ENCODE results near the gene DAZL.

The DAZL gene

DNA sequence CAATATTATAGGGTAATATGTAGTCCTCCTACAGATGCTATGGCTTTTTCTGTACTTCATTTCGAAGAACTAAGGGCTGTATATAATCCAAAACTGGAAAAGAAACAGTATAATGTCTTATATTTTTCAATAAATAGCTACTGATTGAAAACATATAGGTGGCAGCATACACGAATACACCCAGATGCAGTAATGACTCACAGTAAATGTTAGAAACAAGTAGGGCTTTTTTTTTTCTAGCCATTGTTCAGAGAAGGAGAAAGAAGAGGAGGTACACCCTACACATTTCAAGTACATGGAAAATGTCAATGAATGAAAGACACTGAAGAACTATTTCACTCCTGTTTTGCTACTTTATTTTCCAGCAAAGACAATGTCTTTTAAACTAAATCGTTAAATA lies 9.4 kb downstream of the DAZL start:
- DNase-seq (ENCODE audit: low read depth in 2 of 2): no peak

DNA sequence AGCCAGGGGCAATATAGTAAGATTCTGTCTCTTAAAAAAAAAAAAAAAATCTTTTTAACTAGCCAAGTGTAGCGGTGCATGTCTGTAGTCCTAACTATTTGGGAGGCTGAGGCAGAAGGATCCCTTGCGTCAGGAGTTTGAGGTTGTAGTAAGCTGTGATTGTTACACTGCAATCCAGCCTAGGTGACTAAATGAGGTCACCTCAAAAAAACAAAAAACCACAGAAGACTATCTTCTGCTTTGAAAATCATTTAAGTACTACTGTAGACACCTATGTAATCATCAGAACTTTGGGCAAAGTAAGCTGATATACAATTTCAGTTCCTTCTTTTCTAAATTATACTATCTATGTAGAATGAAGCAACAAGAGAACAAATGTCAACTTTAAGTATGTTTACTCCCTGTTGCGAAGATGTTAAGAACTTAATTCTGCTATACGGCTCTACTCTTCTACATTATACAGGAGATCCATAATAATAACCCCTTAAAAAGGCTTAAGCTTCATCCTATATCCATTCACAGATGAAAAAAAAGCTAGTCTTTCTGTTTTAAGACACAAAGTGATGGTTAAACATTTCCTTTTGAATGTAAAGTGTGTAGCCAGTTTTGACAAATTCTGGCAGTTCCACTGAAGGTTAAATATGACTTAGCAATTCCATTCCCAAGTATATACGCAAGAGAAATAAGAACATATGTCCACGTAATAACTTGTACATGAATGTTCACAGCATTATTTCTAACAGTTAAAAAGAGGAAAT lies 15.2 kb downstream of the DAZL start:
- no peak for DNase-seq (ENCODE audit: low read depth in 2 of 2)

DNA sequence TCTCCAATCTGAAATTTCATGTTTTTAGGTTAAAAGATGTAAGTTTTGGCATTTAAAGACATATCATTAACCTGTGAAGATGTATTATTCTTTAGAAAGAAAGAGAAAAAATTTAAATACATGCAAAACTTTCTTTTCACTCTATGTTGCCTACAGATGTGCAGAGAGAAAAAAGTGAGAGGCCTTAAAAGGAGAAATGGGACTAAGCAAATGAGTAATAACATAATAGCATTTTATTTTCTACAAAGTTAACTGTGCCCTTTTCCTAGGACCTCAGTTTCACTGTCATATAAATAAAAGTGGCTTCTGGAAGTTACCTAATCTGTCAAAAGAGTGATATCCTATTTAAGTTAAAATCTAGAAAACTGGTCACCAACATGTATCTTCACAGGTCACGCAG lies 16.1 kb downstream of the DAZL start:
- no peak for DNase-seq (ENCODE audit: low read depth in 2 of 2)

DNA sequence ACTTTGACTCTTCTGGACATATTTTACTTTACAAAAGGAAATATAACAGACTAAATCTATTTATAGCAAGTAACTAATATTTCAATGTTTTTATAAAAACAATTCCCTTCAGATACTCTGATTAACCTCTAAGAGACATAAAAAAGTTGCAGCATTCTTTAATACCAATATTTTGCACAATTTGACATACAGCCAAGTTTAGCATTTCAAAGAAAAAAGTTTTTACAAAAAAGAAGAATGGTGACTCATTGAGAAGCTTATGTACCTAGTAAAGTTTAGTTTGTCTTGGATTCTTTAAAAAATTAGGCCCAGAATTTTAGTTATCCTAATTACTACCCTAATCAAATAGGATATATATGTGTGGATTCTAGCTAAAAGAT lies 17.6 kb downstream of the DAZL start:
- DNase-seq (ENCODE audit: low read depth in 2 of 2): peak in 1 of 2 experiments; percentile 29

DNA sequence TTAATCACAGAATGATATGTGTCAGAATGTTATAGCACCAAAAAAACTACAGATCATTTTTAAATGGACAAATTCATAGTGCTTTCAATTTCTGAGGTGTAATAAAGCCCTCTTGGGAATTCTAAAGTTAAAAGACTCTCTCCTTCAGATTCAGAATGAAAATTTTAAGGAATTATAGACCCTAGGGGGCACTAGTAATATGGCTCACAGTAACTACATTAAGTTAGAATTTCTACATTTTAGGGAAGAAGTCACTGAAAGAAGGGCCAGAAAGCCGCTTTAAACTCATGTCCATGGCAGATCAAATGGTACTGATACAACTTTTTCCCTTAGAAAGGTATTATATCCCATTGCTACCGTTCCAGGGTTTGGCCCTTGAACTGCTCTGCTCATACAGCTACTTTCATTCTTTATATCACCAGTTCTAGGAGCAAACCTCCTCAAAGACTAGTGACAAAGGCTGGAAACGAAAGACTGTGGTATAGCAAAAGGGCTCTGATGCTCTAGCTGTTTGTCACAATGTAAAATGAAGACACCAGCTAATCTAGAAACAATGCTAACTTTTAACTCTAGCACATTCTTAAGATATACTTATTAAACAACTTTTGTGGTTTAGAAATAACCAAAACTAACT lies 18.1 kb downstream of the DAZL start:
- no peak for DNase-seq (ENCODE audit: low read depth in 2 of 2)

DNA sequence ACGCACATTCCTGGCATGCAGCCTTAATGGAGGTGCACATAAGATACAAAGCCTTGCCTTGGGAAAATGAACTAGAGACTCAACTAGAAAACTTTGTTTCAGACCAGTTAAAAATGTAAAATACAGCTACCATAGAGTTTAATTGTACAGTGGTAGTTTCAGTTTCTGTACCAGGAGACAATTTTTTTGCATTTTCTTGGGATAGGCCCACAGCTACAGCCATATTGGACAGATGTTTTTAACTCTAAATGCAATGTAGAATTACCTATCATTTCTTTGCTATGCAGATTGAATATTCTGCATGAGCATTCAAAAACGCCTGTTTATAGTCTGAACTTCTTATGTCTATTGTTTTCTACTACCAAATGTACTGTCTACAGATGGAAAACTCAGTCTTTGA lies 20.3 kb downstream of the DAZL start:
- no peak for DNase-seq (ENCODE audit: low read depth in 2 of 2)

DNA sequence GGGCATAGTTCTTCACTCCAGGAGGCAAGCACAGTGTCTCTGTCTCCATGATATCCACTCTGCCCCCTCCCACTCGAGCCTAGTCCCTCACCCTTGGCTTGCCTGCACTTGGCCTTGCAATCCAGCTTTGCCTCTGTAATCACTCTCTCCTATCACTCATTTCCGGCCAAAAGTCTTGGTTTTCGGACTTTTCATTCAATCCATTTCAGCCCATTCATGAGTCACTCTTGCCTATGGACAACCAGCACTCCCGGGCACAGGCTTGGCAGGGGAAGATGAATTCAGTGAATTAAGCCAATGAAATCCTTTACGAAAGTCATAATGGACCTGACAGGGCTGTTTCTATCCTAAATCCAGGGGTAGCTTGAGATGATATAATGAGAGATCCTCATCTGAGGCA lies 21.7 kb downstream of the DAZL start:
- no peak for DNase-seq (ENCODE audit: low read depth in 2 of 2)

DNA sequence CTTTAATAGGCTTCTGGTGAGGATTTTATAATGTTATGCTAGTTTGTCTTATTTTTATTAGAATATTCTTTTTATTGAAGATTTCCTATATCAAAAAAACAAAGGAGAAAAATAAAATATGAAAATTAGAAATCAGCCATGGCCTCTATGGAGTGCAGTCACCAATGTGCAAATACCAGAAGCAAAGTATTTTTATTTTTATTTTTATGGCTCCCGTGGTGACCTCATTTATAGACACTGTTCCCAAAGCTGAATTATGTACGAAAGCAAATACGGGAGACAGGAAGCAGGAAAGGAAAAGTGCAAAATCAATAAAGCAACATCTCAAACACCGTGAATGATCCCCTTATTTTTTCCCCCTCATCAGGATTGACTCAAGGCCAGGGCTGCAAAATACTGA lies 35.1 kb downstream of the DAZL start:
- DNase-seq (ENCODE audit: low read depth in 2 of 2): no peak

DNA sequence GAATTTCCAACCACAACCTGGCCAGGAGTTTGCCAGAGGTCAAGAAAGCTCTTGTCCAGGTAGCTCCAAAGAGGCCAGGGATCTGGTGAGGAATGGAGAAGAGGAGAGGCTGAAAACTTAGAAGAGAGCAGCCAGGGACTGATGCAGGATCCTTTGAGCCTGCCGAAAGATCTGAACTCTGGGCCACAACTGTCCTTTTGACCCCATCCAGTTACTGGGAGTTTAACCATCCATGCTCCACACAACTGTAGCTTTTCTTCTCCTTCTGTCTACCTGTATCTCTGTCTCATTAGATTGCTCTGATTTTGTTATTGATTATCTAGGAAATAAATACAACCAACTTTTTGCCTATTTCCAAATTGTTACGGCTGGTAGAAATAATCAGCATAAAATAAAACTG lies 36.7 kb downstream of the DAZL start:
- no peak for DNase-seq (ENCODE audit: low read depth in 2 of 2)

DNA sequence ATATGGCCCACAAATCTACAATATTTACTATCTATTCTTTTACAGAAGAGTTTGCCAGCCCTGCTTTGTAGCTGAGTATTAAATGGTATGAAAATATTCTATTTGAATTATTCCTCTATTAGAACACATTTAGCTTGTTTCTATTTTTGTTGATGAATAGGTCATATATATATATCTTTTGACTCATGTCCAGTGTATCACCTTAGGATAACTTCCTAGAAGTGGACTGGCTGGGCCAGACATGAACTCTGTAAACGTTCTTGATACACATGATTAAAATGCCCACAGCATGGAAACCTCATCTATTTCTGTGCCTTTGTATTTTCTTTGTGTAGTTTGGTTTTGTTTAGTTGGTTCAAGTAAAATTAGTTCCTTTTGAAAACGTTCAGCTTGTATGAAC lies 37.1 kb downstream of the DAZL start:
- DNase-seq (ENCODE audit: low read depth in 2 of 2): no peak

DNA sequence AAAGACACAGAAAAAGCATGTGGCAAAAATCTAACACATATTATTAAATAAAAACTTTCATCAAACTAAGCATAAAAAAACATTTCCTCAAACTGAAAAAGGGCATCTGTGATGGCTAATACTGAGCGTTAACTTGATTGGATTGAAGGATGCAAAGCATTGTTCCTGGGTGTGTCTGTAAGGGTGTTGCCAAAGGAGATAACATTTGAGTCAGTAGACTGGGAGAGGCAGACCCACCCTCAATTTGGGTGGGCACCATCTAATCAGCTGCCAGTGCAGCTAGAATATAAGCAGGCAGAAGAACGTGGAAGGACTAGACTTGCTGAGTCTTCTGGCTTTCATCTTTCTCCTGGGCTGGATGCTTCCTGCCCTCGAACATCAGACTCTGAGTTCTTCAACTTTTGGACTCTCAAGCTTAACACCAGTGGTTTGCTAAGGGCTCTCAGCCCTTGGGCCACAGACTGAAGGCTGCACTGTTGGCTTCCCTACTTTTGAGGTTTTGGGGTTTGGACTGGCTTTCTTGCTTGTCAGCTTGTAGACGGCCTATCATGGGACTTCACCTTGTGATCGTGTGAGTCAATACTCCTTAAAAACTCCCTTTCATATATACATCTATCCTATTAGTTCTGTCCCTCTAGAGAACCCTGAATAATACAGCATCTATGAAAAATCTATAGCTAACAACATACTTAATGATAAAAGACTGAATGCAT lies 45.4 kb downstream of the DAZL start:
- no peak for DNase-seq (ENCODE audit: low read depth in 2 of 2)

DNA sequence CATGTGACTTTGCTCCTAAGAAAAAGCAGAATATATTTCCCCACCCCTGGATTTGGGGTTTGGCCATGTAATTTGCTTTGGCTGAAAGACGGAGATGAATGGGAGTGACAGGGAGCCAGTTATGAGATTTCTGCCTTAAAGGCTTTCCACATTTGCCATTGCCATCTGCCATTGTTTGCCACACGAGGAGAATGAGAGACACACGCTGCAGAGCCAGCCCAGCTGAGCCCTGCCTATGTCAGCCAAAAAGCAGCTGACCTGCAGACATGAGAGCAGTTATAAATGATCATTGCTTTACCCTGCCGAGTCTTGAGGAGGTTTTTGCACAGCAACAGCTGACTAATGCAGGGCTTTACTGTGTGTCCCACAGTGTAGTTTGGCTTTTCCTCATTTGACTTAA lies 51.1 kb downstream of the DAZL start:
- no peak for DNase-seq (ENCODE audit: low read depth in 2 of 2)

DNA sequence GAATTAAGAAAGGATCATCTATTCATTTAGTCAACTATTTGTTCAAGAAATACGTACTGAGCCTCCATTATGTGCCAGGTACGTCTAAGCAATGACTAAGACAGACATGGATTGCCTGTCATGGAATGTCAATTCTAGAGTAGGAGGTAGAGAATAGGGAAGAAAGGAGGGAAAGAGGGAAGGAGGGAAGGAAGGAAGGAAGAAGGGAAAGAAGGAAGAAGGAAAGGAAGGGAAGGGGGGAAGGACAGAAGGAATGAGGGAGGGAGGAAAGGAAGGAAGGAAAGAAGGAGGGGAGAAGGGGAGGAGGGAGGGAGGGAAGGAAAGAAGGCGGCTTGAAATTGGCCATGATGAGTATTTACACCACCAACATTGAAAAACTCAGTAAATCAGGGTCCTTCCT lies 52.5 kb downstream of the DAZL start:
- no peak for DNase-seq (ENCODE audit: low read depth in 2 of 2)

DNA sequence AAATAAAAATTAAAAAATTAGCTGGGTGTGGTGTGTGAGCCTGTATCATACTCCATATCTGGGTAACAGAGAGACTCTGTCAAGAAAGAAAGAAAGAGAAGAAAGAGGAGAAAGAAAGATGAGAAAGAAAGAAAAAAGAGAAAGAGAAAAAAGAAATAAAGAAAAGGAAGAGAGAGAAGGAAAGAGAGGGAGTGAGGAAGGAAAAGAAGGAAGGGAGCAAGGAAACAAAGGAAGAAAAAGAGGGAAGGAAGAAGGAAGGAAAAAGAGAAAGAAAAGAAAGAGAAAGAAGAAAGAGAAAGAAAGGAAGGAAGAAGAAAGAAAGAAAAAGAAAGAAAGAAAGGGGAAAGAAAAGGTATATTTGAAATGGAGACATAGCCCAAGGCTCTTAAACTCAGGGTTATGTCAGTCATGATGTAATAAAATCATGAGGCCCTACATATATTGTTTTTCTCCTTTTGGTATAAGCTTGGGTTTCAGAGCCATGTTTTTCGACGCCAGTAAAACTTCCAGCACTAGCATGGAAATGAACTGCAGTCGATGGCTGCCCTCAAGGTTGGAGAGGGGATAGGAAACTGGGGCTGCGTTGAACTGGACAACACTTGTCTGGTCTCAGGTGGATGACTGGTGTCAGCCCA lies 53.8 kb downstream of the DAZL start:
- DNase-seq (ENCODE audit: low read depth in 2 of 2): no peak

DNA sequence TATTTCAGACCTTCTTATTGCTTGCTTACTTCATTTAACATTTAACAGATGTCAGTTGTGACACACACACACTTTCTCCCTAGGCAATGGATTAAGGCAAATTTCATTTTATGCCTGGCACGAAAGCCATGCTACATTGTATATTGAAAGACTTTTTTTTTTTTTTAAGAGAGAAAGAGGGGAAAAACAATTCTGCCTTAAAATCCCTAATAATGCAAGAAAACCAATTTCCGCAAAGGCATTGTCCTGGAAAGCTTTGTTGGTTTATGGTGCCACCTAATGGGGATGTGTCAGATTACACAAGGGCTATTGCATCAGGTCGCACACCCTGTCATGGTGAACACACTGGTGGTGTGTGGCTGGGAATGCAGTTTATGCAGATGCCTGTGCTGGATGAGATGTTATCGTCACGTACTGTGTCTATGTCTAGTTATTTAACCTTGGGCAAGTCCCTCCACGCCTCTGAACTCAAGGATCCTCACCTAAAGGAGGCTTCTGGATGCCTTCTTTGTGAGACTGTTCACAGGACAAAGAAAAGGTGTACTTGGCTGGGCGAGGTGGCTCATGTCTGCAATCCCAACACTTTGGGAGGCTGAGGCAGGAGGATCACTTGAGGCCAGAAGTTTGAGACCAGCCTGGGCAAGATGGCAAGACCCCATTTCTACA lies 54.4 kb downstream of the DAZL start:
- DNase-seq (ENCODE audit: low read depth in 2 of 2): peak; percentile 82 to 83

DNA sequence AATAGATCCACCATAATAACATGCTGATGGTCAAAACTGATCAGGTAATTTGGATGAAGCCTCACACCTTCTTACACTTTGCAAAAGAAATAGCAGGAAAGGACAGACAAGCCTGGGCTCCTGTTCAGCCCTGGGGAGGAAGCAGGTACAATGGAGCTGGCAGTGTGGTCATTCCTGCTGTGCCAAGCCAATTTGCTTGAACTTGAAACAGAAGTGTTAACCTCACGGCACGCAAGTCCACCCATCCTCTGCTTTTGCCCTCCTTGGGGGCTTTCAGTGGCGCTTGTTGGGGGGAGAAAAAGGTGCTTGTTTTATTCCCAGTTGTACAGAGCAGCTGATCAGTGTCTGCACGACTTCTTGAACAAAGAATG lies 54.9 kb downstream of the DAZL start:
- DNase-seq (ENCODE audit: low read depth in 2 of 2): no peak

DNA sequence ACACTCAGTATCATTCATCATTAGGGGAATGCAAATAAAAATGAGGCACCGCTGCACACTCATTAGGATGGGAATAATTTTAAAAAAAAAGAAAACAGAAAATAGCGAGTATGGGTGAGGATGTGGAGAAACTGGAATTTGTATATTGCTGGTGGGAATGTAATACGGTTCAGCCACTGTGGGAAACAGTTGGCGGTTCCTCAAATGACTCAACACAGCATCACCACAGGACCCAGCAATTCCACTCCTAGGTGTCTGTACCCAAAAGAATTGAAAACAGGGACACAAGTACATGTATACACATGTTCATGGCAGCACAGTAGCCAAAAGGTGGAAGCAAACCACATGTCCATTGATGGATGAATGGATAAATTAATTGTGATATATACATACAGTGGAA lies 56.5 kb downstream of the DAZL start:
- DNase-seq (ENCODE audit: low read depth in 2 of 2): peak; percentile 18 to 27

DNA sequence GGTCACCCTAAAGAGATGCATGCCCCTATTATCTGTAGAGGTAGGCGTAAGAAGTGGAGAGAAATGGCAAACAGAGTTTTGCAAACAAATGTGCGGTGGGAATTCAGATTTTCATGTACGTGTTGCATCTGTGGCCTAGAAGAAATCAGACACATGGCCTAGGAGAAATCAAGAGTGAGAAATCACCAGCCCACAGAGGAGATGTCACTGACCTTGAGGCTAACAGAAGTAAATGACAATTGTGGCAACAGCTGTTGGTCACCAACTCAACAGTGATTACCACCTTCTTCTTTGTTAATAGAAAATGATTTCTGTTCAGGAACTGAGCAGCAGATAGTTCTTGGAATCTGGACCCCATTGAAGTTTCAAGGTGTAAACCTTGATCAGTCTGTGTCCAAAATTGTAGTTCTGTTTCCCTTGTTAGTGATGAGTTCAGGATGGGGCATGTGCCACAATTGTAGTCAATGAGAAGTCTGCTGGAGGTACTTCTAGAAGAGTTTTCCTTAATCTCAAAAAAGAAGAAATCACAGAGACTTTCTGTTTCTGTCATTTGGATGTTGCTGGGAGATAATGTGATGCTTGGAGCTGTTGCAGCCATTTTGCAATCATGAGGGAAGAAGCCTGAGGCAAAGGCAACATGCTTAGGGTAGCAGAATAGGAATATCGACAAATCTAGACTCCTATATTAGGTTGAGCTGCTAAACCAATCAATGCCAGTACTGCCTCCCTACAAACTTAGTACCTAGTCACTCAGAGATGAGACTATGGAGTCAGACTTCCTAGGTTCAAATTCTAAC lies 57.5 kb downstream of the DAZL start:
- DNase-seq (ENCODE audit: low read depth in 2 of 2): no peak

DNA sequence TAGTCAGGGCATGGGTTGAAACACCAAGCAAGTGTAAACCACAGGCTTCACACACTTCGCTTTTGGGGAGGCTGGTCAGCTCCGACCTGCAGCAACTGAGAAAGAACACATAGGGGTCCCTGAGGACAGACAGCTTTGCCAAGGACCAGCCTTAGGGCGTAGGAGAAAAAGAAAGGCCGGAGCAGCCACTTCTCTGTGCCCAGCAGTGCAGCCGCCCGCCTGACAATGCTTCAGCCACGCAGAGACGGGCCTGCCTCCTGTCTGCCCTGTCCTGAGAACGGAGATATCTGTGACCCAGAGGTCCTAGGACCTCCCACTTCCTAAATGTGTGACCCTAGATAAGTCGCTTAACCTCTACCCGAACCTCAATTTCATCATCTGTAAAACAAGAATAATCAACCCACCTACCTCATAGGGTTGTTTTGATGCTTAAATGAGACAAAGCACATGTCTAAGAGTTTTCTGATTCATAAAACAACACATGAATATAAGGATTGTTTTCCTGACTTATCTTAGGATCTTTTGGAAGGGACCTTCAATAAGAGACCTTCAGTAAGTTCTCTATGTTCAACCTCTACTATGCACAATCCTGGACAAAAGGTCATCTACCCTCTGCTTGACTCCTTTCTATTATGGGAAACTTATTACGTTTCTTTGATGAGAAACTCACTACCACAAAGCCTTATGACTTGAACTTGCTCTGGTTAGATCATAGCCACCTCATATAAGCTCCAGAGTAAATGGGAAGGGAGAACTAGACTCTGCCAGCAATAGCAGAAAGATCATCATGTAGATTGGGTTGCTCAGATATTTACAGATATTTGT lies 58.8 kb downstream of the DAZL start:
- no peak for DNase-seq (ENCODE audit: low read depth in 2 of 2)

DNA sequence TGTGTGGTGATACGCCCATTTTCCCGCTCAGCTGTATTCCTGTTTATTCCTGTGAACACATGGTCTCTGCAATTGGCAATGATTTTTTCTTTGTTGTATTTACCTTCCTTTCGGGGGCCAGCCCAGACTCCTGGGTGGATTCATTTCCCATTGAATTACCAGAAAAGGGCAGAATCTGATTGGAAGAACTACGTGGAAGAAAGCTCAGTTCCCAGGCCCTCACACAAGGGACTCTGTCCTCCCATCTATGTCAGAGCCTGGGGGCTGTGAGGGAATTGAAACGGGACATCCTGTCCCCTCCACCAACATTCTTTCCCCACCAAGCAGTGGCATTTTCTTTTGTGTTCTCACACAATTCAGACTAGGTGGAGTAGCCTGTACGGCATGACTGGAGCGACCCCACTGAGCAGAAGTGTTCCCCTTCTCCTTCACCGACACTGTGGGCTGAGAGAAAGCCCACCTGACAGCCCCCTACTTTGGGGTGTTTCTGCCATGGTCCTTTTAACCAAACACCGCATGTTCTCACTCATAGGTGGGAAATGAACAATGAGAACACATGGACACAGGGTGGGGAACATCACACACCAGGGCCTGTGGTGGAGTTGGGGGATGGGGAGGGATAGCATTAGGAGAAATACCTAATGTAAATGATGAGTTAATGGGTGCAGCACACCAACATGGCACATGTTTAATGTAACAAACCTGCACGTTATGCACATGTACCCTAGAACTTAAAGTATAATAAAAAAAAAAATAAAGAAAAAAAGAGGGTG lies 59.6 kb downstream of the DAZL start:
- DNase-seq (ENCODE audit: low read depth in 2 of 2): no peak
